Activated naive CD4-positive, alpha-beta T cell treated with anti-CD3 and anti-CD28 coated beads, Interleukin-2, amount 50 U/mL, for 24 hours (primary cell): ENCODE measurements around the gene CCDC6.
"Not testable (repeated sequence)": the region's sequence is repeated elsewhere in the genome, so short reads cannot be mapped to it uniquely, and the experiment has no call there.

Experiments
- H3K27ac Mint-ChIP-seq: one replicate; pipeline ENCODE4 v1.8.0; 2021; ENCODE audit warnings: mild to moderate bottlenecking, mixed read lengths
- H3K27me3 Mint-ChIP-seq: one replicate; pipeline ENCODE4 v1.8.0; 2021; ENCODE audit warnings: mixed read lengths
- H3K36me3 Mint-ChIP-seq: one replicate; pipeline ENCODE4 v1.8.0; 2021; ENCODE audit warnings: mixed read lengths
- H3K4me1 Mint-ChIP-seq: one replicate; pipeline ENCODE4 v1.8.0; 2021; ENCODE audit warnings: mixed read lengths
- H3K4me3 Mint-ChIP-seq: one replicate; pipeline ENCODE4 v1.8.0; 2021; ENCODE audit warnings: mild to moderate bottlenecking, mixed read lengths
- H3K9me3 Mint-ChIP-seq: one replicate; pipeline ENCODE4 v1.8.0; 2021; ENCODE audit warnings: mixed read lengths

CCDC6 gene

GRCh38 chr10:59906417-59907202 is at the start of gene CCDC6:
Gene CCDC6, minus strand, starts transcription at chr10:59906556. Its CDS starts 132 bp downstream, at chr10:59906424.
- Mint-ChIP-seq H3K27me3 (no peaks in the 10 kb centered on the region), H3K9me3 (no peaks in the 10 kb centered on the region), H3K4me3 (peak within 1 kb of the TSS; percentile 95), H3K4me1 (peaks cover 59% of the 10 kb centered on the region), H3K36me3 (peaks cover 7% of the 10 kb centered on the region), H3K27ac (peak within 1 kb of the TSS; percentile 97)

- Mint-ChIP-seq H3K27me3 (peaks cover 5% of the 10 kb centered on the region), H3K27ac (no peak overlapping the region), H3K36me3 (no peaks in the 10 kb centered on the region), H3K4me3 (no peak overlapping the region), H3K9me3 (no peaks in the 10 kb centered on the region), H3K4me1 (no peaks in the 10 kb centered on the region)
These were observed 47.9 kb upstream of the CCDC6 start for GRCh38 chr10:59954296-59954695.

DNA sequence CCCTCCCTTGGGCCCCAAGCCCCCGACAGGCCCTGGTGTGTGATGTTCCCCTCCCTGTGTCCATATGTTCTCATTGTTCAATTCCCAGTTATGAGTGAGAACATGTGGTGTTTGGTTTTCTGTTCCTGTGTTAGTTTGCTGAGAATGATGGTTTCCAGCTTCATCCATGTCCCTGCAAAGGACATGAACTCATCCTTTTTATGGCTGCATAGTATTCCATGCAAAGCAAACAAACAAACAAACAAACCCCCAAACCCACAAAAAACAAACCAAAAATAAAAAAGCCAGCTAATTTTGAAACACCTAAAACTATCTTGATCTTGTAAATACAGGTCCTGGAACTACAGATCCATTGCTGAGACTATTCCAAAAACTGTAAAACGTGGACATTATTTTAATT is 47.4 kb upstream of the CCDC6 start:
- not testable (repeated sequence) for H3K36me3 Mint-ChIP-seq, H3K4me1 Mint-ChIP-seq, H3K27me3 Mint-ChIP-seq, H3K9me3 Mint-ChIP-seq, H3K4me3 Mint-ChIP-seq, H3K27ac Mint-ChIP-seq

GRCh38 chr10:59950105-59950504 is 43.7 kb upstream of the CCDC6 start:
- Mint-ChIP-seq H3K9me3 (no peaks in the 10 kb centered on the region), H3K4me3 (no peak overlapping the region), H3K4me1 (no peaks in the 10 kb centered on the region), H3K27ac (no peak overlapping the region), H3K27me3 (peaks cover 6% of the 10 kb centered on the region), H3K36me3 (no peaks in the 10 kb centered on the region)

DNA sequence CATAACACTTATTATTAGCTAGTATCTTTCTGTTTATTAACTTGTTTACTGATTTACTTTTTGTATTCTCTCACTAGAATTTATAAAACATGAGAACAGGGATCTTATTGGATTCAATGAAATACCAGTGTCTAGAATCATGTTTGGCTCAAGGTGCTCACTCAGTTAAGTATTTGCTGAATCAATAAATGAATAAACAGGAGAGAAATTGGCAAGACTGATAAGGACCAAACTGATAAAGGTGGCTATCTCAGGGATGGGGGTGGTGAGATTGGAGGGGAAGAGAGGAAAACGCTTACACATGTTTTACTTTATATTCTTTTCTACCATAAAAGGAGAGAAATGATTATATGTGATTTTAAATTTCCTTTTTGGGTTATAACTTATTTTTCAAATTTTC is 43.3 kb upstream of the CCDC6 start:
- Mint-ChIP-seq H3K36me3 (no peaks in the 10 kb centered on the region), H3K9me3 (no peaks in the 10 kb centered on the region), H3K27me3 (peaks cover 6% of the 10 kb centered on the region), H3K4me1 (no peaks in the 10 kb centered on the region), H3K4me3 (no peak overlapping the region), H3K27ac (no peak overlapping the region)

DNA sequence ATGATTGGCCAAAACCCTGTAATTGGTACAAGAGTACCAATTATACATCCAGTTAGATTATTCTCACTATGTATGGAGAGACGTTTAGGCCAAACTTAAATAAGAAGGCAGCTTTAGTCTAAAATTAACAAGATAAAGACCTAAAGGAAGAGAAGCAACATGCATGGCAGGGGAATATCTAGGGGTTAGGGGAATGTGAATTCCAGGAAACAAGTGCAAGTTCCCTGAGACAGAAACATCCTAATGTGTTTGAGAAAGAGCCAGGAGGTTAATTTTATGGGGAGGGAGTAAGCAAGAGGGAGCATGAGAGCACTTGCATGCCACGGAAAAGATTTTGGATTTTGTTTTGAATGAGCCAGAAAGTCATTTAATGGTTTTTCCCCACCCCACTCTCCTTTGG is 39.6 kb upstream of the CCDC6 start:
- H3K4me1 Mint-ChIP-seq: no peaks in the 10 kb centered on the region
- H3K4me3 Mint-ChIP-seq: no peak overlapping the region
- peaks cover 6% of the 10 kb centered on the region for H3K27me3 Mint-ChIP-seq
- no peaks in the 10 kb centered on the region for H3K36me3 Mint-ChIP-seq
- H3K27ac Mint-ChIP-seq: no peak overlapping the region
- no peaks in the 10 kb centered on the region for H3K9me3 Mint-ChIP-seq

- H3K9me3 Mint-ChIP-seq: no peaks in the 10 kb centered on the region
- H3K27ac Mint-ChIP-seq: no peak overlapping the region
- no peak overlapping the region for H3K4me3 Mint-ChIP-seq
- H3K27me3 Mint-ChIP-seq: peaks cover 6% of the 10 kb centered on the region
- no peaks in the 10 kb centered on the region for H3K36me3 Mint-ChIP-seq
- H3K4me1 Mint-ChIP-seq: no peaks in the 10 kb centered on the region
These were observed 39.2 kb upstream of the CCDC6 start for GRCh38 chr10:59945590-59945989.

- H3K36me3 Mint-ChIP-seq: no peaks in the 10 kb centered on the region
- no peaks in the 10 kb centered on the region for H3K9me3 Mint-ChIP-seq
- H3K4me1 Mint-ChIP-seq: no peaks in the 10 kb centered on the region
- H3K4me3 Mint-ChIP-seq: no peak overlapping the region
- peaks cover 6% of the 10 kb centered on the region for H3K27me3 Mint-ChIP-seq
- no peak overlapping the region for H3K27ac Mint-ChIP-seq
These were observed 38.1 kb upstream of the CCDC6 start for GRCh38 chr10:59944339-59944935.

- Mint-ChIP-seq H3K36me3 (no peaks in the 10 kb centered on the region), H3K4me3 (no peak overlapping the region), H3K9me3 (no peaks in the 10 kb centered on the region), H3K4me1 (no peaks in the 10 kb centered on the region), H3K27ac (no peak overlapping the region), H3K27me3 (peaks cover 2% of the 10 kb centered on the region)
These were observed 36.2 kb upstream of the CCDC6 start for GRCh38 chr10:59942556-59942955.

GRCh38 chr10:59937720-59938119 is 31.4 kb upstream of the CCDC6 start:
- no peak overlapping the region for H3K27ac Mint-ChIP-seq
- H3K4me3 Mint-ChIP-seq: no peak overlapping the region
- H3K27me3 Mint-ChIP-seq: no peaks in the 10 kb centered on the region
- no peaks in the 10 kb centered on the region for H3K36me3 Mint-ChIP-seq
- H3K9me3 Mint-ChIP-seq: no peaks in the 10 kb centered on the region
- no peaks in the 10 kb centered on the region for H3K4me1 Mint-ChIP-seq

DNA sequence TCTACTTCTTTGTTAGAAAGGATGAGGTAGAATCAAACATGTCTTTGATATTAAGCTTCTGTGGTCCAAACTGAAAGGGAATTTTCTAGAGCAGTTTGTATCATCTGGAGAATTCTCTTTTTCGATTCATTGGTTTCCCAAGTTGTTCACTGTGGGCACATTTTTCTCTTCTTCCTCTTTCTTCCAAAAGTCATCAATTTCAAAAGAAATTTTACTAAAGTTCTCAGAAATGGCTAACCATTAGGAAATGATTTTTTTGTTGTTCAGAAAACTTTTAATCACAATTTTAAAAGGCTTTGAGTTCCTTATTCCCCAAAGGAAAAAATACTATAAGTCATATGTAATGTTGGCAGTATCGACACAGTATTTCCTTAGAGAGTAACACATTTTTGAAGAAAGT is 28.3 kb upstream of the CCDC6 start:
- H3K9me3 Mint-ChIP-seq: no peaks in the 10 kb centered on the region
- no peaks in the 10 kb centered on the region for H3K36me3 Mint-ChIP-seq
- H3K27me3 Mint-ChIP-seq: no peaks in the 10 kb centered on the region
- H3K27ac Mint-ChIP-seq: no peak overlapping the region
- no peaks in the 10 kb centered on the region for H3K4me1 Mint-ChIP-seq
- H3K4me3 Mint-ChIP-seq: no peak overlapping the region

GRCh38 chr10:59930788-59931521 is 24.6 kb upstream of the CCDC6 start:
- not testable (repeated sequence) for H3K27ac Mint-ChIP-seq, H3K4me3 Mint-ChIP-seq, H3K9me3 Mint-ChIP-seq, H3K27me3 Mint-ChIP-seq, H3K36me3 Mint-ChIP-seq, H3K4me1 Mint-ChIP-seq

DNA sequence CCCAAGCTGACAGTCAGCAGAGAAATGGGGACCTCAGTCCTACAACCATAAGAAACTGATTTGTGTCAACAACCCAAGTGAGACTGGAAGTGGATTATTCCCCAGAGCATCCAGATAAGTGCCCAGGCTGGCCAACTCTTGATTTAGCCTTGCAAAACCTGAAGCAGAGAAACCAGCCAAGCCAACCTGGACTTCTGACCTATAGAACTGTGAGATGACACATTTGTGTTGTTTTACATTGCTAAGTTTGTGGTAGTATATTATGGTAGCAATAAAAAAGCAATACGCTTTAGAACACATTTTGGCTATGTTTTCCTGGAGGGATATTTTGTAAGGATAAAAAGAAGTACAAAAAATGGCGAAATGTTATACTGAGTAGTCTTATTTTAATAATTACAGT is 19.7 kb upstream of the CCDC6 start:
- peaks cover 7% of the 10 kb centered on the region for H3K27me3 Mint-ChIP-seq
- peaks cover 11% of the 10 kb centered on the region for H3K36me3 Mint-ChIP-seq
- no peak overlapping the region for H3K27ac Mint-ChIP-seq
- H3K4me3 Mint-ChIP-seq: no peak overlapping the region
- H3K9me3 Mint-ChIP-seq: peaks cover 15% of the 10 kb centered on the region
- no peaks in the 10 kb centered on the region for H3K4me1 Mint-ChIP-seq

GRCh38 chr10:59922907-59923306 is 16.6 kb upstream of the CCDC6 start:
- H3K27ac Mint-ChIP-seq: no peak overlapping the region
- no peak overlapping the region for H3K4me3 Mint-ChIP-seq
- peaks cover 13% of the 10 kb centered on the region for H3K27me3 Mint-ChIP-seq
- peaks cover 12% of the 10 kb centered on the region for H3K36me3 Mint-ChIP-seq
- peaks cover 15% of the 10 kb centered on the region for H3K9me3 Mint-ChIP-seq
- H3K4me1 Mint-ChIP-seq: no peaks in the 10 kb centered on the region

GRCh38 chr10:59917922-59918321 is 11.6 kb upstream of the CCDC6 start:
- Mint-ChIP-seq H3K27me3 (peaks cover 9% of the 10 kb centered on the region), H3K4me3 (no peak overlapping the region)

DNA sequence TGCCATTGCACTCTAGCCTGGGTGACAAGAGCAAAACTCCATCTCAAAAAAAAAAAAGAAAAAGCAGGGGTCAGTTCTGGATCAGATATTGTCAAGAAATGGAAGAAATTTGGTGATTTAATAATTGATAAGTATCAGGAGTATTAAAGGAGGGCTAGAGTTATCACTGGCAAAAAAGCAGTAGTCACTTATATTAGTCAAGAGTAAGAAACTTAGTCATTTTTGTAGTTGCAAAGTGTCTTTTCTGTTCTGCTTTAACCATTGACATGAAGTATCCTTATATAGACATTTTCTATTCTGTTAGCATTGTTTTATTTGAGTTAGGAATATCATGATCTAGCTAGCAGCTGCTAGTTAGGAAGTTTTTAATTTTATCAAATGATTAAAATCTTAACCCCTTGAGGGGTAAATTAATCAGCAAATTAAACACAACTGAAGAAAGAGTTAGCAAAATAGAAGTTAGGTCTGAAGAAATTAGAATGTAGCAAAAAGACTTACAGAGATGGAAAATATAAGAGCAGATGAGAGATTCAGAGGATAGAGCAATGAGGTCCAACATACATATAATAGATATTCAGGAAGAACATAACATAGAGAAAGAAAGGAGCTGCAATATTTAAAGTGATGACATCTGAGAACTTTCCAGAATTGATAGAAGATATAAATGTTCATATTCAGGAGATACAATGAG is 7.3 kb upstream of the CCDC6 start:
- Mint-ChIP-seq H3K36me3 (peaks cover 5% of the 10 kb centered on the region), H3K4me3 (no peak overlapping the region), H3K9me3 (peaks cover 6% of the 10 kb centered on the region), H3K27ac (no peak overlapping the region), H3K4me1 (peaks cover 8% of the 10 kb centered on the region), H3K27me3 (peaks cover 7% of the 10 kb centered on the region)

More at GRCh38 chr10:59917922-59918321, 11.6 kb upstream of the CCDC6 start:
- Mint-ChIP-seq H3K9me3 (peaks cover 19% of the 10 kb centered on the region), H3K36me3 (peaks cover 14% of the 10 kb centered on the region), H3K4me1 (no peaks in the 10 kb centered on the region), H3K27ac (no peak overlapping the region)
